ENCODE results near the gene SPECC1.

DNA sequence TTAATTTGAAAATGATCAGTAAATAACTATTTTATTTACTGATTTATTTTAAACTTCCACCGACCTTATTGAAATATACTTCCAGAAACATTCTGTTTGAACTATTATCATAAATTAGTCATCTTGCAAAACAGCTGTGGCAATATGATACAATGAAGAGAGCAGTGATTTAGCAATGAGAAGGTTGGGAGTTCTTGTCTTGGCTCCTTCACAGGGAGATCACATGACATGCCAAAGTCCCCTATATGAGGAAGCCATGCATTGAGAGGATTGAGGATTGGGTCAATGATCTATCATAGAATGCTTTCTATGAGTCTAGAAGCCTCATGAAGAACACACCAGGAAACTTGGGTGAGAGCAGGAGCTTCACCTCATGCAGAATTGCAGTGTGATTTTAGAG, 235.5 kb downstream of the SPECC1 start:
- TF ChIP-seq, protein P1, sequence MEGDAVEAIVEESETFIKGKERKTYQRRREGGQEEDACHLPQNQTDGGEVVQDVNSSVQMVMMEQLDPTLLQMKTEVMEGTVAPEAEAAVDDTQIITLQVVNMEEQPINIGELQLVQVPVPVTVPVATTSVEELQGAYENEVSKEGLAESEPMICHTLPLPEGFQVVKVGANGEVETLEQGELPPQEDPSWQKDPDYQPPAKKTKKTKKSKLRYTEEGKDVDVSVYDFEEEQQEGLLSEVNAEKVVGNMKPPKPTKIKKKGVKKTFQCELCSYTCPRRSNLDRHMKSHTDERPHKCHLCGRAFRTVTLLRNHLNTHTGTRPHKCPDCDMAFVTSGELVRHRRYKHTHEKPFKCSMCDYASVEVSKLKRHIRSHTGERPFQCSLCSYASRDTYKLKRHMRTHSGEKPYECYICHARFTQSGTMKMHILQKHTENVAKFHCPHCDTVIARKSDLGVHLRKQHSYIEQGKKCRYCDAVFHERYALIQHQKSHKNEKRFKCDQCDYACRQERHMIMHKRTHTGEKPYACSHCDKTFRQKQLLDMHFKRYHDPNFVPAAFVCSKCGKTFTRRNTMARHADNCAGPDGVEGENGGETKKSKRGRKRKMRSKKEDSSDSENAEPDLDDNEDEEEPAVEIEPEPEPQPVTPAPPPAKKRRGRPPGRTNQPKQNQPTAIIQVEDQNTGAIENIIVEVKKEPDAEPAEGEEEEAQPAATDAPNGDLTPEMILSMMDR (IDR thresholded peaks at IDR 0.05) = no peak
- TF ChIP-seq POLR2A (IDR thresholded peaks at IDR 0.05) = no peak

All from adrenal gland (tissue), 5 donors.